ENCODE measurements around the gene TENM4.

GRCh38 chr11:79371152-79371551 lies 69.7 kb downstream of the TENM4 start:
- no peak for TF ChIP-seq CTCF (IDR thresholded peaks at IDR 0.05 in 4 of 5, conservative IDR thresholded peaks at IDR 0.05 in 1 of 5)
- no peak for TF ChIP-seq POLR2A (IDR thresholded peaks at IDR 0.05)

Data from gastrocnemius medialis (tissue), 4 donors.